Measurements from ENCODE around the gene NTN5.
"Not testable (repeated sequence)": the region's sequence is repeated elsewhere in the genome, so short reads cannot be mapped to it uniquely, and the experiment has no call there.

The NTN5 gene

GRCh38 chr19:48669903-48670668 lies 2.7 kb downstream of the NTN5 start:
- DNase-seq, result no peak

GRCh38 chr19:48668761-48669160 lies 4.1 kb downstream of the NTN5 start:
- no peak for DNase-seq

GRCh38 chr19:48668332-48668731 lies 4.5 kb downstream of the NTN5 start:
- DNase-seq, result no peak

GRCh38 chr19:48665786-48666185 lies 7.0 kb downstream of the NTN5 start:
- no peak for DNase-seq

GRCh38 chr19:48664476-48664875 lies 8.3 kb downstream of the NTN5 start:
- no peak for DNase-seq

- DNase-seq, result no peak
These were observed 9.2 kb downstream of the NTN5 start for GRCh38 chr19:48663667-48664066.

GRCh38 chr19:48661711-48662090 lies 11.1 kb downstream of the NTN5 start:
- DNase-seq, result no peak

GRCh38 chr19:48660852-48661710 lies 11.7 kb downstream of the NTN5 start:
- DNase-seq, result peak; percentile 85 to 88

GRCh38 chr19:48659768-48660167 lies 13.0 kb downstream of the NTN5 start:
- DNase-seq, result no peak

- DNase-seq, result no peak
These were observed 14.3 kb downstream of the NTN5 start for GRCh38 chr19:48658483-48658882.

- not testable (repeated sequence) for DNase-seq
These were observed 15.0 kb downstream of the NTN5 start for GRCh38 chr19:48657828-48658227.

- DNase-seq, result no peak
These were observed 15.9 kb downstream of the NTN5 start for GRCh38 chr19:48656840-48657474.

GRCh38 chr19:48654299-48655059 lies 18.3 kb downstream of the NTN5 start:
- DNase-seq, result no peak

GRCh38 chr19:48651683-48652048 lies 21.2 kb downstream of the NTN5 start:
- no peak for DNase-seq

GRCh38 chr19:48650974-48651682 lies 21.7 kb downstream of the NTN5 start:
- DNase-seq, result no peak

- no peak for DNase-seq
These were observed 24.7 kb downstream of the NTN5 start for GRCh38 chr19:48648134-48648533.

- DNase-seq, result no peak
These were observed 26.0 kb downstream of the NTN5 start for GRCh38 chr19:48646722-48647216.

GRCh38 chr19:48646001-48646721 lies 26.7 kb downstream of the NTN5 start, which contains the start of gene CA11:
CA11 (minus strand) TSS chr19:48646187; CDS start chr19:48645632, 555 bp downstream.
- DNase-seq, result peak; percentile 90 to 91

GRCh38 chr19:48645620-48646000 lies 27.2 kb downstream of the NTN5 start:
- DNase-seq, result no peak

GRCh38 chr19:48644839-48645619 lies 27.8 kb downstream of the NTN5 start:
- DNase-seq, result peak; percentile 75 to 78

All from stimulated activated CD4-positive, alpha-beta T cell treated with anti-CD3 and anti-CD28 coated beads, Interleukin-2, amount 100 ng/mL, for 24 hours (primary cell).